K562 (cell line): ENCODE measurements around the gene SYVN1. TPM values are rescaled to one million over a fixed set of nuclear protein-coding genes. Genes with fewer than 3 reads are reported as not detected.

ENCODE experiments used
- ATAC-seq: fragments of 200-7000 bp; cut with Tn5 transposase; 3 replicates; pipeline ENCODE4 v1.9.1; 2020; ENCODE audit warnings: moderate library complexity
- BruUV-seq: library from RNA; stranded (reverse); fragments of 400-500 nt; replicated peaks from 2 replicates; lab custom pipeline; 2021; lab: Mats Ljungman, UMichigan
- CTCF ChIA-PET: fragments of 300-600 bp; formaldehyde crosslinking; extraction: SDS; loops from one replicate; lab custom pipeline; 2021; ENCODE audit warnings: low intra/inter-chr PET ratio; lab: Yijun Ruan, JAX
- POLR2A ChIA-PET: fragments of 300-600, 350-650 bp; sonication (Branson Sonifier 250); formaldehyde crosslinking; extraction: SDS; loops from one replicate; lab custom pipeline; 2021; ENCODE audit warnings: antibody characterized with exemption, inconsistent platforms; lab: Yijun Ruan, JAX
- DNase-seq, 4 experiments: peaks; one replicate each; pipeline versions ENCODE4 v3.0.0 to v3.0.0-alpha.2; 2011 to 2018; ENCODE audit warnings: low spot score in 3 of 4, mixed read lengths in 3 of 4; ENCODE audit errors: extremely low read depth in 1 of 4
- FAIRE-seq: peaks from 2 replicates; lab custom pipeline; 2011; peaks lifted over from hg19 to GRCh38; lab: Jason Lieb, UNC
- H2AFZ ChIP-seq: 2 replicates; pipeline ENCODE4 v1.6.0; 2011; ENCODE audit warnings: low read depth, low read length, control low read depth, inconsistent platforms
- H3K27ac ChIP-seq: fragments of 200-600 bp; 3 replicates; pipeline ENCODE4 v1.8.0; 2011; ENCODE audit warnings: low read depth, mild to moderate bottlenecking, control low read depth, inconsistent platforms, low read length, moderate library complexity, mixed read lengths; ENCODE audit errors: extremely low read depth
- H3K27me3 ChIP-seq, 2 experiments: fragments of 300-600 bp in 1 of 2; 2 replicates in 1 of 2; 3 replicates in 1 of 2; pipeline versions ENCODE4 v1.6.0 to v1.8.0; 2011; ENCODE audit warnings: inconsistent platforms in 2 of 2, low read length in 2 of 2, mild to moderate bottlenecking in 1 of 2, mixed read lengths in 1 of 2, moderate library complexity in 1 of 2; ENCODE audit not compliant: control insufficient read depth in 2 of 2, insufficient read depth in 2 of 2
- H3K36me3 ChIP-seq: fragments of 300-600 bp; 3 replicates; pipeline ENCODE4 v1.8.0; 2011; ENCODE audit warnings: mild to moderate bottlenecking, low read length, inconsistent platforms; ENCODE audit not compliant: control insufficient read depth, insufficient read depth
- H3K4me1 ChIP-seq, 2 experiments: fragments of 200-600 bp in 1 of 2; replicated peaks in 1 of 2; 2 replicates in 1 of 2; 3 replicates in 1 of 2; pipeline versions ENCODE4 v1.5.1 to v1.8.0; 2011; ENCODE audit warnings: inconsistent platforms in 2 of 2, low read length in 2 of 2, mild to moderate bottlenecking in 1 of 2, mixed read lengths in 1 of 2, moderate library complexity in 1 of 2; ENCODE audit not compliant: control insufficient read depth in 2 of 2, insufficient read depth in 2 of 2
- H3K4me2 ChIP-seq: 2 replicates; pipeline ENCODE4 v1.6.1; 2011; ENCODE audit warnings: low read length, control low read depth, inconsistent platforms, mixed read lengths; ENCODE audit not compliant: insufficient read depth
- H3K4me3 ChIP-seq: fragments of 200-600 bp; sonication (generic), shearing (Covaris generic); 2 replicates; pipeline ENCODE4 v1.5.1; 2016; ENCODE audit warnings: control low read depth, inconsistent platforms
- H3K79me2 ChIP-seq: fragments of 200-600 bp; 3 replicates; pipeline ENCODE4 v1.8.0; 2011; ENCODE audit warnings: low read length, inconsistent platforms; ENCODE audit not compliant: control insufficient read depth, insufficient read depth
- H3K9ac ChIP-seq, 2 experiments: 2 replicates each; pipeline versions ENCODE4 v1.6.0 to v1.6.1; 2011; ENCODE audit warnings: low read depth in 2 of 2, low read length in 2 of 2, control low read depth in 1 of 2, inconsistent platforms in 1 of 2, mild to moderate bottlenecking in 1 of 2, mixed read lengths in 1 of 2; ENCODE audit not compliant: insufficient read depth in 1 of 2
- H3K9me1 ChIP-seq: one replicate; pipeline ENCODE4 v1.6.0; 2011; ENCODE audit warnings: inconsistent platforms, mild to moderate bottlenecking, low read length, moderate library complexity; ENCODE audit not compliant: control insufficient read depth, insufficient read depth
- H3K9me3 ChIP-seq: replicated peaks from 2 replicates; pipeline ENCODE4 v1.5.1; 2011; ENCODE audit warnings: low read depth, low read length, inconsistent platforms; ENCODE audit not compliant: control insufficient read depth, insufficient read depth
- H4K20me1 ChIP-seq: replicated peaks from 2 replicates; pipeline ENCODE4 v1.6.1; 2011; ENCODE audit warnings: low read length, inconsistent platforms, mixed read lengths; ENCODE audit not compliant: control insufficient read depth, insufficient read depth
- MECOM ChIP-seq: fragments of 250-450 bp; sonication (Bioruptor Pico); IDR thresholded peaks from 2 replicates; pipeline ENCODE4 v1.8.0; 2022; ENCODE audit warnings: inconsistent platforms
- POLR2G ChIP-seq: fragments of 200-400 bp; formaldehyde crosslinking; IDR thresholded peaks from 2 replicates; pipeline ENCODE4 v1.6.1; 2017; ENCODE audit warnings: low read depth, mild to moderate bottlenecking, antibody characterized with exemption, low read length, moderate library complexity
- RBFOX2 ChIP-seq: fragments of 200-400 bp; formaldehyde crosslinking; IDR thresholded peaks from 2 replicates; pipeline ENCODE4 v1.6.1; 2017; ENCODE audit warnings: low read depth, mild to moderate bottlenecking, low read length, moderate library complexity
- RBM22 ChIP-seq: fragments of 200-400 bp; formaldehyde crosslinking; IDR thresholded peaks from 2 replicates; pipeline ENCODE4 v1.6.1; 2018; ENCODE audit warnings: low read length, low read depth; ENCODE audit not compliant: poor library complexity, severe bottlenecking
- ZKSCAN1 ChIP-seq: fragments of 150-350 bp; IDR thresholded peaks from 2 replicates; pipeline ENCODE4 v1.6.1; 2016; ENCODE audit warnings: low read depth, low read length
- WGBS: fragments of 100-300 bp; shearing (Covaris generic); methylation state at CpG from one replicate; pipeline ENCODE4 v1.1.6; 2016; ENCODE audit warnings: low coverage, mixed read lengths; ENCODE audit not compliant: insufficient coverage; ENCODE audit errors: missing lambda C conversion rate; 5-methylcytosine and 5-hydroxymethylcytosine counted together
- in situ Hi-C: fragments of 300-500 bp; cut with MboI; formaldehyde crosslinking; loops from 4 replicates; pipeline ENCODE4 v1.15.0; 2018; ENCODE audit warnings: inconsistent platforms, mixed read lengths
- intact Hi-C: fragments of 100-400 bp; cut with micrococcal nuclease; formaldehyde crosslinking; loops from 2 replicates; pipeline ENCODE4 v1.14.2; 2022
- polyA plus RNA-seq, 8 experiments: library from polyadenylated mRNA; depleted of rRNA in 4 of 8; stranded (reverse) in 5 of 8; unstranded in 3 of 8; fragments of >200 nt; fragmentation: Nextera tagmentation in 2 of 8; fragmentation: Illumina TruSeq in 1 of 8; extraction: Ambion mirVana in 2 of 8; extraction: Trizol in 1 of 8; gene quantifications; 2 replicates each; pipeline versions ENCODE4 v1.2.1 to v1.2.3, GENCODE V29; 2011 to 2014; ENCODE audit warnings: inconsistent platforms in 1 of 8, missing spikeins in 1 of 8
- total RNA-seq, 7 experiments: library from RNA; depleted of rRNA in 6 of 7; stranded (reverse); fragments of >200 nt in 6 of 7; fragmentation: Illumina TruSeq in 2 of 7; extraction: Trizol in 2 of 7; gene quantifications; 2 replicates each; pipeline versions ENCODE4 v1.2.1 to v1.2.3, GENCODE V29; 2011 to 2021; ENCODE audit warnings: low replicate concordance in 1 of 7

The SYVN1 gene
- total and polyA plus RNA-seq, 9 of the 15 experiments (the other 6 are each of a cell fraction or from before 2014, with no cell fraction given) = 0.41 to 47.4 (median 9.9) TPM

- H3K4me3 ChIP-seq = no peak overlapping the region
- BruUV-seq = no TSS peak
- H3K36me3 ChIP-seq = peaks cover 18% of the 10 kb centered on the region; the same call in 1 of the 3 replicates
- H3K9ac ChIP-seq = peak overlapping the region in 1 of 2 experiments; percentile 16; a peak in 1 of 4 replicates
- no peak for ATAC-seq
- no peak overlapping the region for H3K4me2 ChIP-seq
- ChIA-PET CTCF (interaction anchor here (0.5 to 1.9 kb wide), 4 partner anchors 71 to 479 kb away, joined by 3 to 16 read pairs (median 4); partner anchors contain the start of gene CAPN1), POLR2A (interaction anchor here (0.5 to 7.2 kb wide), 9 partner anchors 10 to 347 kb away, joined by 3 to 92 read pairs (median 4); partner anchors contain the start of genes POLA2, SPDYC and VPS51)
- no peaks in the 10 kb centered on the region for H3K9me3 ChIP-seq
- in situ Hi-C loops = no loop called here
- no peak overlapping the region for H2AFZ ChIP-seq
- 81% methylated on average over 28 of the region's 36 CpGs for WGBS
- H3K27me3 ChIP-seq = no peaks in the 10 kb centered on the region
- H3K27ac ChIP-seq = no peak overlapping the region
- H4K20me1 ChIP-seq = no peaks in the 10 kb centered on the region
- peaks cover 3% of the 10 kb centered on the region; the same call in 1 of the 3 replicates for H3K79me2 ChIP-seq
- TF ChIP-seq POLR2G (peak; percentile 71), RBM22 (peak; percentile 54), MECOM (CRISPR knock-in tag) (no peak), RBFOX2 (peak; percentile 53), ZKSCAN1 (0 out of 2 replicates have a peak, but pooled peaks have one; percentile 20)
- TF ChIP-seq, all 486 proteins: peak for 4
- intact Hi-C loops = loop anchor here (2.0 to 10.0 kb wide), 5 partner anchors 71 to 262 kb away; partner anchors contain the start of genes CAPN1 and CDC42EP2
- no peak for FAIRE-seq
- no peak for DNase-seq
- Histone ChIP-seq H3K4me1 (peaks cover 21 to 43% of the 10 kb centered on the region in 2 experiments), H3K9me1 (no peaks in the 10 kb centered on the region)
Measured at GRCh38 chr11:65109231-65110198, 24.8 kb downstream of the SYVN1 start.
